ENCODE measurements around the gene GPR180. TPM values are rescaled to one million over a fixed set of nuclear protein-coding genes. Genes with fewer than 3 reads are reported as not detected.

The GPR180 gene
- total RNA-seq, 2 experiments from 2014 or later: 7.2 to 7.5 TPM

- CTCF ChIA-PET: interaction anchor here (1.1 to 1.4 kb wide), 2 partner anchors 9 to 14 kb away, joined by 3 read pairs; no protein-coding TSS in a partner anchor
- Mint-ChIP-seq H3K27ac (no peak overlapping the region), H3K27me3 (no peaks in the 10 kb centered on the region), H3K4me1 (no peaks in the 10 kb centered on the region), H3K9me3 (ENCODE audit: low read depth) (no peaks in the 10 kb centered on the region), H3K4me3 (no peak overlapping the region), H3K36me3 (peaks cover 42% of the 10 kb centered on the region)
- no peak for ATAC-seq
- DNase-seq: no peak
Observed at GRCh38 chr13:94579063-94579462, 22.6 kb upstream of the GPR180 start.

GRCh38 chr13:94583926-94584325 is 17.7 kb upstream of the GPR180 start:
- Mint-ChIP-seq H3K4me3 (no peak overlapping the region), H3K9me3 (ENCODE audit: low read depth) (no peaks in the 10 kb centered on the region), H3K27me3 (no peaks in the 10 kb centered on the region), H3K27ac (no peak overlapping the region), H3K4me1 (peaks cover 9% of the 10 kb centered on the region), H3K36me3 (peaks cover 47% of the 10 kb centered on the region)
- no peak for DNase-seq
- CTCF ChIA-PET: no interaction called here
- ATAC-seq: no peak

DNA sequence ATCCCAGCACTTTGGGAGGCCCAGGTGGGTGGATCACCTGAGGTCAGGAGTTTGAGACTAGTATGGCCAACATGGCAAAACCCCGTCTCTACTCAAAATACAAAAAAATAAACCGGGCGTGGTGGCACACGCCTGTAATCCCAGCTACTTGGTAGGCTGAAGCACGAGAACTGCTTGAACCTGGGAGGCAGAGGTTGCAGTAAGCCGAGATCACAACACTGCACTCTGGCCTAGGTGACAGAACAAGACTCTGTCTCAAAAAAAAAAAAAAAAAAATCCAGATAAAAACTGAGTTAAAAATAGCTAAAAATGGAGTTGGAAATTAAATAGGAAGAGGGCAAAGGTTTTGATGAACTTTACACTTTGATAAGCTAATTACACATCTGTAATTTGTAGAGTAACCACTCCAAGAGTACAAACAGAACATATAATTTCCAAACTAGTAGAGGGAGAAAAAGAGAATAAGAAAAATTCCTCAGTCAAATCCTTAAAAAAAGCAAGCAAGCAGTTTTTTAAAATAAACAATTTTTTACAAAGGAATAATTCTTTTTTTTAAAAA is 16.0 kb upstream of the GPR180 start:
- Mint-ChIP-seq H3K9me3 (ENCODE audit: low read depth) (no peaks in the 10 kb centered on the region), H3K4me3 (no peak overlapping the region), H3K27ac (no peak overlapping the region), H3K27me3 (no peaks in the 10 kb centered on the region), H3K36me3 (peaks cover 51% of the 10 kb centered on the region), H3K4me1 (peaks cover 17% of the 10 kb centered on the region)
- ATAC-seq: no peak
- no peak for DNase-seq
- CTCF ChIA-PET: interaction anchor here (1.2 to 1.5 kb wide), 2 partner anchors 10 to 12 kb away, joined by 3 to 5 read pairs; partner anchors contain the start of gene TGDS

DNA sequence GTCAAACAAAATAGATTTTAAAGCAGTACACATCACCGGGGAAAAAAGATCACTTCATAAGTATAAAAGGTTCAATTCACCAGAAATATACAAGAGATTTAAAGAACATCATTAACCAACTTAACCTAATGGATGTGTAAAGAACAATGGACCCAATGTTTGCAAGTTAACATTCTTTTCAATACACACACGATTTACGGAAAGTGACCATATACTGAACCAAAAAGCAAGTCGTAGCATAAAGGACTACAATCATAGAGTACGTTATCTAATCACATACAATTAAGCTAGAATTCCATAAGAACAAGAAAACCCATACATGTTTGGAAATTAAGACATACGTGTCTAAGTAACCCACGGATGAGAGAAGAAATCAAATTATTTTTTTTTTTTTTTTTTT is 15.3 kb upstream of the GPR180 start:
- H3K27me3 Mint-ChIP-seq: no peaks in the 10 kb centered on the region
- no peaks in the 10 kb centered on the region for H3K9me3 Mint-ChIP-seq (ENCODE audit: low read depth)
- peaks cover 50% of the 10 kb centered on the region for H3K36me3 Mint-ChIP-seq
- H3K4me3 Mint-ChIP-seq: no peak overlapping the region
- ATAC-seq (no peak), DNase-seq (no peak)
- CTCF ChIA-PET: interaction anchor here (1.2 to 1.5 kb wide), 2 partner anchors 9 to 13 kb away, joined by 3 to 5 read pairs; partner anchors contain the start of gene TGDS
- H3K27ac Mint-ChIP-seq: no peak overlapping the region
- peaks cover 18% of the 10 kb centered on the region for H3K4me1 Mint-ChIP-seq

DNA sequence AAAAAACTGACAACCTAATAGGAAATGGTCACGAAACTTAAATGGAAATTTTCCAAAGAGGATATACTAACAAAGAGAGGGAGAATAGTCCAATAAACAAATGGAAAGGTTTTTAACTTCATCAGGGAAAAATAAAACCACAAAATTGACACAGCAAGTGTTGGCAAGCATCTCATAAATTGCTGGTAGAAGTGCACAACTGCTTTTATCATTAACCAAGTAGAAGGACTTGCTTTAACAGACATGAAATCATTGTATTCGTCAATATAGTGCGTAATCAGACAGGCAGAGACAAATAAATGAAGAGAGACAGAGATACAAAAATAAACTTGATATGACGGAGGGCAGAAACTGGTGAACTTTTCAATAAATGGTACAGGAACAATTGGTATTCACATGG is 13.1 kb upstream of the GPR180 start:
- Mint-ChIP-seq H3K27ac (no peak overlapping the region), H3K36me3 (peaks cover 44% of the 10 kb centered on the region)
- CTCF ChIA-PET: interaction anchor here (1.1 kb wide), 1 partner anchor 40 kb away, joined by 3 read pairs; no protein-coding TSS in a partner anchor

DNA sequence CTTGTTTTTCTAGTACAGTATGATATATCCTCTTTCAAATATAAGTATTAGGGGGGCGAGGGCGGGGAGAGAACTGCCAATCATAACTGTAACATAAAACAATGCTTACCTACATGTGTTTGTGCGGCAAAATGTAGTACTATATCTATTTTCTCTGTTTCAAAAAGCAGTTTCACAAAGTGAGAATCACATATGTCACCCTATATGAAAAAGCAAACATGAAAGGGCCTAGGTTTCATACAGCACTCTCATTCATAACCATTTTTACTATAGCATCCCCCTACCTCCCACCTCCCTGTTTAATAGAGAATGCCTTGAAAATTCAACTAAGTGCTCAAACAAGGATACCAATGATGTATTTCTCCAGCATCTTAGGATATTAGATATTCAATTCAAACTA is 10.9 kb upstream of the GPR180 start:
- H3K4me3 Mint-ChIP-seq: no peak overlapping the region
- no peaks in the 10 kb centered on the region for H3K27me3 Mint-ChIP-seq
- CTCF ChIA-PET: no interaction called here
- no peak for ATAC-seq
- peaks cover 45% of the 10 kb centered on the region for H3K36me3 Mint-ChIP-seq
- no peak overlapping the region for H3K27ac Mint-ChIP-seq
- DNase-seq: no peak
- H3K4me1 Mint-ChIP-seq: peaks cover 44% of the 10 kb centered on the region
- H3K9me3 Mint-ChIP-seq (ENCODE audit: low read depth): no peaks in the 10 kb centered on the region

More for the DNA sequence above, 13.1 kb upstream of the GPR180 start:
- Mint-ChIP-seq H3K9me3 (ENCODE audit: low read depth) (no peaks in the 10 kb centered on the region), H3K4me3 (no peak overlapping the region), H3K4me1 (peaks cover 28% of the 10 kb centered on the region), H3K27me3 (no peaks in the 10 kb centered on the region)
- ATAC-seq (no peak), DNase-seq (no peak)

DNA sequence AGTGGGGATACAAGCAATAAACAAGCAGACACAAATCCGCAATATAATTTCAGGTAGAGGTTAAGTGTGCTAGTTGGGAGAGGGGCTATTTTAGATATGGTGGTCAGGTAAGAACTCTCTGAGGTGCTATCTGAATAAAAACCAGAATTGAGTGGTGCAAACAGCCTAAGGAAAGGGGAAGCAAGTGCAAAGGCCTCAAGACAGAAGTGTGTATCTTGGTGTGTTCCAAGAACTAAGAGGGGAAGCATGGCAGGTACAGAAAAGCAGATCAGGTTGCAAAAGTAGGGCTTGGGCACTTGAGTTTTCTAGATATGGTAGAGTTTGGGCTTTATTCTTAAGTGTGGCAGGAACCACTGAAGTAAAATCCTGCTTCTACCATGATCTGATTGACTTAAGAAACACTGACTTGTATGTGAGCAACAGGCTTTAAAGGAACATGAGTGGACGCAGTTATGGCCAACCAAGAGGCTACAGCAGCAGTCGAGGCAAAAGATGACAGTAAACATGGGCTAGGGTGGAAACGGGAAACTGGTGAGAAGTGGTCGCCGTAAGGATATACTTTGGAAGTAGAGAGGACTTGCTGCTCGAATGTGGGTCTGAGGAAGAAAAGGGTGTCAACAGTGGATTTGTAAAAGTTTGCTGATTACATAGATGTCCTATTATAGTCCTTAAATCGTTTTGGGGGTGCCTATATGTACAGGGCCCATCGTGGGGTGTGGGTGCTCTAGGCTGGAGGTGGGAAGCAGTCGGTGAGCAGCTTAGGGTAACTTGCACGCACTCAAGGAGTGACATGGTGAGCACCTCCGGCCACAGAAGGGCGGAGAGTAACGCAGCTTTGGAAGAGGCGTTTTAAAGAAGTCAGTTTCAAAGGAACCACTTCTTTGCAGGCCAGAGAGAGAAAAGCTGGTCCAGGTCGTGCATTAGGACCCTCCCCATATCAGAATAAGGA is 6.4 kb upstream of the GPR180 start:
- CTCF ChIA-PET: interaction anchor here (1.0 to 2.6 kb wide), 7 partner anchors 9 to 159 kb away, joined by 3 to 11 read pairs (median 5); no protein-coding TSS in a partner anchor
- peak overlapping the region; percentile 92 for H3K4me3 Mint-ChIP-seq
- peak overlapping the region; percentile 89 for H3K27ac Mint-ChIP-seq
- ATAC-seq (peak; percentile 64), DNase-seq (peak; percentile 72)
- no peaks in the 10 kb centered on the region for H3K9me3 Mint-ChIP-seq (ENCODE audit: low read depth)
- peaks cover 43% of the 10 kb centered on the region for H3K4me1 Mint-ChIP-seq
- peaks cover 22% of the 10 kb centered on the region for H3K36me3 Mint-ChIP-seq
- H3K27me3 Mint-ChIP-seq: no peaks in the 10 kb centered on the region

DNA sequence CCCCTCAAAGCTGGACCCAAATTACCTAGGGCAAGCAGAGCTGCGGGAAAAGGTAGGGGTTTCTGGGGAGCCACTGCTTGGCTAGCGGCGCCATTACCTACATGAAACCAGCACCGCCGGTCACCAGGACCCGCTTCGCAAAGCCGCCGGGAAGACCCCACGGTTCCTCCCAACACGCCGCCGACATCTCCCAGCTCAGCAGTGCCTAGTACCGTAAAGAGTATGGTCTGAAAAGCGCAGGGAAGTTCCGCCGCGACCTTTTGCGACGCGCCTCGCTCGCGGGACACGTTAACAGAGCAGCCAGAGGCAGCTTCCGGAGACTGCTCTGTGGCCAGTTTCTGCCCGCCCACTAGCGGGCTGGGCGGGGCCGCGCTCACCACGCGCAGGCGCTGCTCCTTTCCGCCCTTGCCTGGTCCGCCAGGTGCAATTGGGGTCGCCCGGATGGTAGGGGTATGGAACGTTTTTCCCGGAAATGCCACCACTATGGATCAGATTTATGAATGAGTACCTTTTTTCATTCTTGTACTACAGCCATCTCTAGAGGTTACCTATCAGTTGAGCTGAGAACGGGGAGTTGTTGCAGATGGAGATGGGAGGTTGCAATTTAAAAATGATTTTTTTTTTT is 5.6 kb upstream of the GPR180 start, which contains the start of gene TGDS:
Gene TGDS, minus strand, starts transcription at position 203 of the 625 bp plus-strand sequence. Its CDS starts 16 bp downstream, at position 187.
- peak; percentile 98 for ATAC-seq

DNA sequence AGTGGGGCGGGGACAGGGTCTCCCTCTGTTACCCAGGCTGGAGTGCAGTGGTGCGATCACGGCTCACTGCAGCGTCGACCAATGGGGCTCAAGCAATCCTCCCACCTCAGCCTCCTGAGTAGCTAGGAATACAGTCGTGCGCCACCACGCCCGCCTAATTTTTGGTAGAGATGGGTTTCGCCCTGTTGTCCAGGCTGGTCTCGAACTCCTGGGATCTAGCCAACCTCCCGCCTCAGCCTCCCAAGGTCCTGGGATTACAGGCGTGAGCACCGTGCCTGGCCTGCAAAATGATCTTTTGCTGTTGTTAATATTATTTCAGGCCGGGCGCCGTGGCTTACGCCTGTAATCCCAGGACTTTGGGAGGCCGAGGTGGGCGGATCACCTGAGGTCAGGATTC is 5.1 kb upstream of the GPR180 start:
- H3K4me1 Mint-ChIP-seq: peaks cover 49% of the 10 kb centered on the region
- CTCF ChIA-PET: interaction anchor here (0.9 to 2.6 kb wide), 6 partner anchors 8 to 161 kb away, joined by 3 to 11 read pairs (median 6); no protein-coding TSS in a partner anchor
- no peaks in the 10 kb centered on the region for H3K27me3 Mint-ChIP-seq
- no peak for DNase-seq
- H3K27ac Mint-ChIP-seq: peak overlapping the region; percentile 89
- H3K36me3 Mint-ChIP-seq: peaks cover 19% of the 10 kb centered on the region
- H3K4me3 Mint-ChIP-seq: peak overlapping the region; percentile 92
- ATAC-seq: no peak
- peaks cover 2% of the 10 kb centered on the region for H3K9me3 Mint-ChIP-seq (ENCODE audit: low read depth)

More for the DNA sequence above, 5.6 kb upstream of the GPR180 start, which contains the start of gene TGDS:
- peaks cover 19% of the 10 kb centered on the region for H3K36me3 Mint-ChIP-seq
- peak within 1 kb of the TSS; percentile 89 for H3K27ac Mint-ChIP-seq
- H3K9me3 Mint-ChIP-seq (ENCODE audit: low read depth): peaks cover 2% of the 10 kb centered on the region
- H3K27me3 Mint-ChIP-seq: no peaks in the 10 kb centered on the region
- DNase-seq: peak; percentile 95
- peak within 1 kb of the TSS; percentile 92 for H3K4me3 Mint-ChIP-seq
- peaks cover 45% of the 10 kb centered on the region for H3K4me1 Mint-ChIP-seq
- CTCF ChIA-PET: interaction anchor here (0.9 to 2.6 kb wide), 8 partner anchors 9 to 160 kb away, joined by 3 to 11 read pairs (median 4); no protein-coding TSS in a partner anchor

- Mint-ChIP-seq H3K27me3 (no peaks in the 10 kb centered on the region), H3K4me1 (peaks cover 48% of the 10 kb centered on the region), H3K4me3 (no peak overlapping the region), H3K9me3 (ENCODE audit: low read depth) (peaks cover 2% of the 10 kb centered on the region), H3K27ac (no peak overlapping the region), H3K36me3 (peaks cover 15% of the 10 kb centered on the region)
- DNase-seq (no peak), ATAC-seq (no peak)
- CTCF ChIA-PET: no interaction called here
Observed at GRCh38 chr13:94598281-94598680, 3.4 kb upstream of the GPR180 start.

GRCh38 chr13:94599877-94600276 is 1.8 kb upstream of the GPR180 start:
- no peak for ATAC-seq
- Mint-ChIP-seq H3K27me3 (no peaks in the 10 kb centered on the region), H3K36me3 (peaks cover 9% of the 10 kb centered on the region), H3K9me3 (ENCODE audit: low read depth) (peaks cover 2% of the 10 kb centered on the region), H3K4me1 (peaks cover 35% of the 10 kb centered on the region), H3K27ac (no peak overlapping the region), H3K4me3 (no peak overlapping the region)
- CTCF ChIA-PET: interaction anchor here (1.5 kb wide), 1 partner anchor 17 kb away, joined by 5 read pairs; no protein-coding TSS in a partner anchor
- DNase-seq: no peak

DNA sequence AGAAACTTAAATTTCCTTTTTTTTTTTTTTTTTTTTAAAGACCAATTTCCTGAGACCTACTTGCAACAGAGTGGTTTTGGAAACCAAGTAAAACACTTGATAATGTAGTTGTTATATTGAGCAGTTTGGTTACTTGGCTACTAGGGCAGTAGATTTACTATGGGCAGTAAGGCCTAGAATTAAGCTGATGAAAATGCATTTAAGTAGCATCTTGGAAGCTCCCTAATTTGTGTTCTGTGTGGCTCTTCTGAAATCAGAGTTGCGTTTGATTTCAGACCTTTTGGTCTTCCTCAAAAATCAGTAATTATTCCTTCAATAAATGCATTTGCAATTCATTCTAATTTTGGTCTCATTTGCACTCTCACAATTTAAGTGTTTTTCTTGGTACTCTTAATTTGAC is 810 bp downstream of the GPR180 start:
- ATAC-seq (no peak), DNase-seq (no peak)
- Mint-ChIP-seq H3K27ac (peak overlapping the region; percentile 76), H3K27me3 (no peaks in the 10 kb centered on the region), H3K36me3 (peaks cover 24% of the 10 kb centered on the region), H3K4me1 (peaks cover 37% of the 10 kb centered on the region), H3K9me3 (ENCODE audit: low read depth) (peaks cover 2% of the 10 kb centered on the region), H3K4me3 (peak overlapping the region; percentile 84)
- CTCF ChIA-PET: interaction anchor here (1.4 to 2.7 kb wide), 2 partner anchors 18 to 53 kb away, joined by 12 to 14 read pairs; no protein-coding TSS in a partner anchor

GRCh38 chr13:94607056-94607455 is 5.4 kb downstream of the GPR180 start:
- CTCF ChIA-PET: no interaction called here
- H3K36me3 Mint-ChIP-seq: peaks cover 47% of the 10 kb centered on the region
- H3K4me1 Mint-ChIP-seq: peaks cover 30% of the 10 kb centered on the region

More at GRCh38 chr13:94607056-94607455, 5.4 kb downstream of the GPR180 start:
- no peaks in the 10 kb centered on the region for H3K27me3 Mint-ChIP-seq
- no peaks in the 10 kb centered on the region for H3K9me3 Mint-ChIP-seq (ENCODE audit: low read depth)
- DNase-seq (no peak), ATAC-seq (no peak)
- peak overlapping the region; percentile 13 for H3K27ac Mint-ChIP-seq
- no peak overlapping the region for H3K4me3 Mint-ChIP-seq
